ENCODE measurements around the gene USP37. TPM values are rescaled to one million over a fixed set of nuclear protein-coding genes. Genes with fewer than 3 reads are reported as not detected.
A peak's percentile ranks its signal among the peaks of the same experiment; 100 is the strongest.

The USP37 gene
- total and polyA plus RNA-seq, 2 of the 13 experiments (the other 11 are each of a cell fraction or from before 2014, with no cell fraction given), result 6.5 to 30.6 TPM

GRCh38 chr2:218400930-218401881, 166.9 kb downstream of the USP37 start (continued):
- peak; percentile 78 for TF ChIP-seq RERE (CRISPR knock-in tag; IDR thresholded peaks at IDR 0.05; ENCODE audit: low read depth)
- no peak for TF ChIP-seq PLRG1 (conservative IDR thresholded peaks at IDR 0.05)
- no peak for TF ChIP-seq NFIC (IDR thresholded peaks at IDR 0.05; ENCODE audit: low read length)
- TF ChIP-seq NFIB (CRISPR knock-in tag; IDR thresholded peaks at IDR 0.05; ENCODE audit: borderline replicate concordance), result no peak
- peak; percentile 96; the same call in 1 of the 2 replicates for TF ChIP-seq ZBTB3 (CRISPR knock-in tag; IDR thresholded peaks at IDR 0.05; ENCODE audit: borderline replicate concordance, low read depth)
- no peak for TF ChIP-seq TEAD2 (CRISPR knock-in tag; IDR thresholded peaks at IDR 0.05)
- TF ChIP-seq ZNF282 (IDR thresholded peaks at IDR 0.05; ENCODE audit: partially characterized antibody), result no peak
- TF ChIP-seq CSRNP1 (CRISPR knock-in tag; IDR thresholded peaks at IDR 0.05), result no peak; the same call in 1 of the 2 replicates
- no peak for TF ChIP-seq ZNF777 (CRISPR knock-in tag; IDR thresholded peaks at IDR 0.05)
- peak; percentile 46; the same call in 1 of the 2 replicates for TF ChIP-seq SOX5 (CRISPR knock-in tag; IDR thresholded peaks at IDR 0.05; ENCODE audit: borderline replicate concordance)
- TF ChIP-seq SIX1 (CRISPR knock-in tag; IDR thresholded peaks at IDR 0.05; ENCODE audit: borderline replicate concordance), result no peak
- no peak for TF ChIP-seq ATF1 (CRISPR knock-in tag; IDR thresholded peaks at IDR 0.05)
- TF ChIP-seq BORCS8-MEF2B (CRISPR knock-in tag; IDR thresholded peaks at IDR 0.05), result no peak; the same call in 1 of the 2 replicates
- no peak for TF ChIP-seq EZH2 (conservative IDR thresholded peaks at IDR 0.05; ENCODE audit: low read depth, low read length)
- TF ChIP-seq TCF7 (IDR thresholded peaks at IDR 0.05; ENCODE audit: low read depth), result 0 out of 2 replicates have a peak, but pooled peaks have one; percentile 18
- TF ChIP-seq NCOR1 (IDR thresholded peaks at IDR 0.05; ENCODE audit: borderline replicate concordance, low read length), result peak; percentile 79; the same call in 1 of the 2 replicates
- TF ChIP-seq SAP130 (CRISPR knock-in tag; IDR thresholded peaks at IDR 0.05; ENCODE audit: low read depth), result peak; percentile 96
- peak; percentile 24; the same call in 1 of the 2 replicates for TF ChIP-seq MXD1 (CRISPR knock-in tag; IDR thresholded peaks at IDR 0.05)
- peak; percentile 89 for TF ChIP-seq YEATS4 (CRISPR knock-in tag; IDR thresholded peaks at IDR 0.05; ENCODE audit: borderline replicate concordance)
- TF ChIP-seq TOE1 (CRISPR knock-in tag; IDR thresholded peaks at IDR 0.05), result peak; percentile 64; the same call in 1 of the 2 replicates
- peak; percentile 38; the same call in 1 of the 2 replicates for TF ChIP-seq SOX13 (IDR thresholded peaks at IDR 0.05)
- peak in 1 of 2 experiments; percentile 76; a peak in 2 of 4 replicates for TF ChIP-seq SOX13 (CRISPR knock-in tag; conservative IDR thresholded peaks at IDR 0.05 in 1 of 2, IDR thresholded peaks at IDR 0.05 in 1 of 2)
- TF ChIP-seq FOXA3 (CRISPR knock-in tag; IDR thresholded peaks at IDR 0.05), result peak; percentile 85

Measured in HepG2 (cell line).